SK-N-SH treated with all-trans-retinoic acid at 6 μM for 48 hours (cell line): Measurements from ENCODE around the gene PODXL.

ENCODE experiments used
- BACH2 ChIP-seq: fragments of 250-450 bp; sonication (Bioruptor Pico); IDR thresholded peaks from 2 replicates; pipeline ENCODE4 v1.9.0; 2021; ENCODE audit warnings: mild to moderate bottlenecking, borderline replicate concordance
- ESRRG ChIP-seq: fragments of 250-450 bp; sonication (Bioruptor Pico); IDR thresholded peaks from 2 replicates; pipeline ENCODE4 v1.6.1; 2021; ENCODE audit warnings: mild to moderate bottlenecking
- GLIS3 ChIP-seq: fragments of 250-450 bp; sonication (Bioruptor Pico); IDR thresholded peaks from 2 replicates; pipeline ENCODE4 v1.5.0; 2020; ENCODE audit warnings: mild to moderate bottlenecking, moderate library complexity
- TCF4 ChIP-seq: fragments of 250-450 bp; sonication (Bioruptor Pico); IDR thresholded peaks from 2 replicates; pipeline ENCODE4 v1.8.0; 2021; ENCODE audit warnings: mild to moderate bottlenecking, moderate library complexity, borderline replicate concordance
- ZFP30 ChIP-seq: fragments of 450-650 bp; formaldehyde crosslinking; IDR thresholded peaks from 2 replicates; pipeline ENCODE4 v1.5.0; 2022; ENCODE audit warnings: mild to moderate bottlenecking, moderate library complexity
- TF ChIP-seq, protein P1 (sequence below): fragments of 250-450 bp; sonication (Bioruptor Pico); IDR thresholded peaks from 2 replicates; pipeline ENCODE4 v1.8.0; 2020; ENCODE audit warnings: mild to moderate bottlenecking, moderate library complexity, borderline replicate concordance
- TF ChIP-seq, protein P2 (sequence below): fragments of 250-450 bp; sonication (Bioruptor Pico); IDR thresholded peaks from 2 replicates; pipeline ENCODE4 v1.5.1; 2020; ENCODE audit warnings: low read depth, mild to moderate bottlenecking, moderate library complexity
- TF ChIP-seq, protein P3 (sequence below): fragments of 250-450 bp; sonication (Bioruptor Pico); IDR thresholded peaks from 2 replicates; pipeline ENCODE4 v1.8.0; 2021; ENCODE audit warnings: low read depth, mild to moderate bottlenecking, moderate library complexity, borderline replicate concordance

DNA sequence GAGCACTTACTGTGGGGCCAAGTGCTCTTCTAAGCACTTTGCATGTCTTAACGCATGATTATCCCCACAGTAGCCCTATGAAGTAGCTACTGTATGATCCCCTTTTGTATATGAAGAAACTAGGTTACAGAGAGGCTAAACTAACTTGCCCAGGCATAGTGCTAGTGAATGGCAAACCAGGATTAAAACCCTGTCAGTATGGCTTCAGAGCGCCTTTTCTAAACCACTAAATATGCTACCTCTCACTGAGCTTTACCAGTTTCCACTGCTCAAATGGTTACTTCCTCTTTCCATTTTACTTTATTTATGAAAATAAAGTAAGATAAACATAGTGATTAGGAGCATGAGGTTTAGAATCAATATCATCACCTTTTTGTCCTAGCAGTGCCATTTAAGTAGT is 73.6 kb downstream of the PODXL start:
- TF ChIP-seq, protein P1, sequence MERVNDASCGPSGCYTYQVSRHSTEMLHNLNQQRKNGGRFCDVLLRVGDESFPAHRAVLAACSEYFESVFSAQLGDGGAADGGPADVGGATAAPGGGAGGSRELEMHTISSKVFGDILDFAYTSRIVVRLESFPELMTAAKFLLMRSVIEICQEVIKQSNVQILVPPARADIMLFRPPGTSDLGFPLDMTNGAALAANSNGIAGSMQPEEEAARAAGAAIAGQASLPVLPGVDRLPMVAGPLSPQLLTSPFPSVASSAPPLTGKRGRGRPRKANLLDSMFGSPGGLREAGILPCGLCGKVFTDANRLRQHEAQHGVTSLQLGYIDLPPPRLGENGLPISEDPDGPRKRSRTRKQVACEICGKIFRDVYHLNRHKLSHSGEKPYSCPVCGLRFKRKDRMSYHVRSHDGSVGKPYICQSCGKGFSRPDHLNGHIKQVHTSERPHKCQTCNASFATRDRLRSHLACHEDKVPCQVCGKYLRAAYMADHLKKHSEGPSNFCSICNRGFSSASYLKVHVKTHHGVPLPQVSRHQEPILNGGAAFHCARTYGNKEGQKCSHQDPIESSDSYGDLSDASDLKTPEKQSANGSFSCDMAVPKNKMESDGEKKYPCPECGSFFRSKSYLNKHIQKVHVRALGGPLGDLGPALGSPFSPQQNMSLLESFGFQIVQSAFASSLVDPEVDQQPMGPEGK (CRISPR knock-in tag) = no peak
- TF ChIP-seq, protein P2, sequence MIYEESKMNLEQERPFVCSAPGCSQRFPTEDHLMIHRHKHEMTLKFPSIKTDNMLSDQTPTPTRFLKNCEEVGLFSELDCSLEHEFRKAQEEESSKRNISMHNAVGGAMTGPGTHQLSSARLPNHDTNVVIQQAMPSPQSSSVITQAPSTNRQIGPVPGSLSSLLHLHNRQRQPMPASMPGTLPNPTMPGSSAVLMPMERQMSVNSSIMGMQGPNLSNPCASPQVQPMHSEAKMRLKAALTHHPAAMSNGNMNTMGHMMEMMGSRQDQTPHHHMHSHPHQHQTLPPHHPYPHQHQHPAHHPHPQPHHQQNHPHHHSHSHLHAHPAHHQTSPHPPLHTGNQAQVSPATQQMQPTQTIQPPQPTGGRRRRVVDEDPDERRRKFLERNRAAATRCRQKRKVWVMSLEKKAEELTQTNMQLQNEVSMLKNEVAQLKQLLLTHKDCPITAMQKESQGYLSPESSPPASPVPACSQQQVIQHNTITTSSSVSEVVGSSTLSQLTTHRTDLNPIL = no peak
- TF ChIP-seq BACH2 = no peak
- TF ChIP-seq GLIS3 (CRISPR knock-in tag) = no peak
- TF ChIP-seq, protein P3, sequence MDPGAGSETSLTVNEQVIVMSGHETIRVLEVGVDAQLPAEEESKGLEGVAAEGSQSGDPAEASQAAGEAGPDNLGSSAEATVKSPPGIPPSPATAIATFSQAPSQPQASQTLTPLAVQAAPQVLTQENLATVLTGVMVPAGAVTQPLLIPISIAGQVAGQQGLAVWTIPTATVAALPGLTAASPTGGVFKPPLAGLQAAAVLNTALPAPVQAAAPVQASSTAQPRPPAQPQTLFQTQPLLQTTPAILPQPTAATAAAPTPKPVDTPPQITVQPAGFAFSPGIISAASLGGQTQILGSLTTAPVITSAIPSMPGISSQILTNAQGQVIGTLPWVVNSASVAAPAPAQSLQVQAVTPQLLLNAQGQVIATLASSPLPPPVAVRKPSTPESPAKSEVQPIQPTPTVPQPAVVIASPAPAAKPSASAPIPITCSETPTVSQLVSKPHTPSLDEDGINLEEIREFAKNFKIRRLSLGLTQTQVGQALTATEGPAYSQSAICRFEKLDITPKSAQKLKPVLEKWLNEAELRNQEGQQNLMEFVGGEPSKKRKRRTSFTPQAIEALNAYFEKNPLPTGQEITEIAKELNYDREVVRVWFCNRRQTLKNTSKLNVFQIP (CRISPR knock-in tag) = no peak
- no peak for TF ChIP-seq ZFP30 (CRISPR knock-in tag)
- TF ChIP-seq TCF4 (CRISPR knock-in tag) = no peak
- TF ChIP-seq ESRRG (CRISPR knock-in tag) = no peak
